OCI-LY1 (cell line): ENCODE measurements around the gene ZSCAN26.

Source experiments
- H2AFZ ChIP-seq: fragments of 200-600 bp; sonication (generic), shearing (Covaris generic); 2 replicates; pipeline ENCODE4 v1.6.0; 2014; ENCODE audit warnings: antibody characterized with exemption, mild to moderate bottlenecking, low read length
- H3F3A ChIP-seq: fragments of 200-600 bp; sonication (generic), shearing (Covaris generic); 2 replicates; pipeline ENCODE4 v1.6.0; 2014; ENCODE audit warnings: mild to moderate bottlenecking, antibody characterized with exemption, low read length, moderate library complexity; ENCODE audit not compliant: insufficient read depth
- H3K27ac ChIP-seq: fragments of 200-600 bp; sonication (generic); 2 replicates; pipeline ENCODE4 v1.5.1; 2014; ENCODE audit warnings: low read length, mixed run types, mild to moderate bottlenecking, low read depth; ENCODE audit not compliant: poor library complexity, severe bottlenecking
- H3K27me3 ChIP-seq: fragments of 200-600 bp; sonication (generic); 2 replicates; pipeline ENCODE4 v1.6.0; 2014; ENCODE audit warnings: antibody characterized with exemption, mild to moderate bottlenecking, low read length, moderate library complexity; ENCODE audit not compliant: insufficient read depth
- H3K36me3 ChIP-seq: fragments of 200-600 bp; sonication (generic); 2 replicates; pipeline ENCODE4 v1.6.1; 2014; ENCODE audit warnings: mild to moderate bottlenecking, antibody characterized with exemption, low read length, moderate library complexity, mixed read lengths; ENCODE audit not compliant: insufficient read depth
- H3K4me1 ChIP-seq: fragments of 200-600 bp; sonication (generic); 2 replicates; pipeline ENCODE4 v1.5.1; 2014; ENCODE audit warnings: mild to moderate bottlenecking, low read length, moderate library complexity; ENCODE audit not compliant: insufficient read depth, severe bottlenecking
- H3K4me2 ChIP-seq: fragments of 200-600 bp; sonication (generic), shearing (Covaris generic); 2 replicates; pipeline ENCODE4 v1.6.1; 2014; ENCODE audit warnings: low read length
- H3K4me3 ChIP-seq: fragments of 200-600 bp; sonication (generic); 2 replicates; pipeline ENCODE4 v1.5.1; 2014; ENCODE audit warnings: low read length, low read depth, mild to moderate bottlenecking, mixed read lengths; ENCODE audit not compliant: poor library complexity, severe bottlenecking
- H3K79me2 ChIP-seq: fragments of 200-600 bp; shearing (Covaris generic); 2 replicates; pipeline ENCODE4 v1.6.1; 2016; ENCODE audit warnings: mixed run types, low read length, mixed read lengths; ENCODE audit not compliant: insufficient read depth
- H3K9ac ChIP-seq: fragments of 200-600 bp; sonication (generic), shearing (Covaris generic); 2 replicates; pipeline ENCODE4 v1.6.1; 2014; ENCODE audit warnings: mild to moderate bottlenecking, low read length, mixed read lengths
- H3K9me2 ChIP-seq: fragments of 200-600 bp; sonication (generic), shearing (Covaris generic); 2 replicates; pipeline ENCODE4 v1.6.1; 2014; ENCODE audit warnings: low read depth, mild to moderate bottlenecking, low read length, mixed read lengths
- H3K9me3 ChIP-seq: fragments of 200-600 bp; shearing (Covaris generic); 2 replicates; pipeline ENCODE4 v1.6.1; 2014; ENCODE audit warnings: low read length, mixed read lengths
- H4K20me1 ChIP-seq: fragments of 200-600 bp; sonication (generic), shearing (Covaris generic); 2 replicates; pipeline ENCODE4 v1.6.0; 2016; ENCODE audit warnings: mild to moderate bottlenecking, low read length; ENCODE audit not compliant: insufficient read depth
- CTCF ChIP-seq: fragments of 200-600 bp; sonication (generic), shearing (Covaris generic); IDR thresholded peaks from 2 replicates; pipeline ENCODE4 v1.5.1; 2017; ENCODE audit warnings: mild to moderate bottlenecking, antibody characterized with exemption, low read length, moderate library complexity, mixed read lengths
- EZH2 ChIP-seq: fragments of 200-600 bp; sonication (generic), shearing (Covaris generic); IDR thresholded peaks from 2 replicates; pipeline ENCODE4 v1.8.0; 2017; ENCODE audit warnings: borderline replicate concordance, mixed run types, mild to moderate bottlenecking, antibody characterized with exemption, low read length, moderate library complexity, mixed read lengths

Gene ZSCAN26

DNA sequence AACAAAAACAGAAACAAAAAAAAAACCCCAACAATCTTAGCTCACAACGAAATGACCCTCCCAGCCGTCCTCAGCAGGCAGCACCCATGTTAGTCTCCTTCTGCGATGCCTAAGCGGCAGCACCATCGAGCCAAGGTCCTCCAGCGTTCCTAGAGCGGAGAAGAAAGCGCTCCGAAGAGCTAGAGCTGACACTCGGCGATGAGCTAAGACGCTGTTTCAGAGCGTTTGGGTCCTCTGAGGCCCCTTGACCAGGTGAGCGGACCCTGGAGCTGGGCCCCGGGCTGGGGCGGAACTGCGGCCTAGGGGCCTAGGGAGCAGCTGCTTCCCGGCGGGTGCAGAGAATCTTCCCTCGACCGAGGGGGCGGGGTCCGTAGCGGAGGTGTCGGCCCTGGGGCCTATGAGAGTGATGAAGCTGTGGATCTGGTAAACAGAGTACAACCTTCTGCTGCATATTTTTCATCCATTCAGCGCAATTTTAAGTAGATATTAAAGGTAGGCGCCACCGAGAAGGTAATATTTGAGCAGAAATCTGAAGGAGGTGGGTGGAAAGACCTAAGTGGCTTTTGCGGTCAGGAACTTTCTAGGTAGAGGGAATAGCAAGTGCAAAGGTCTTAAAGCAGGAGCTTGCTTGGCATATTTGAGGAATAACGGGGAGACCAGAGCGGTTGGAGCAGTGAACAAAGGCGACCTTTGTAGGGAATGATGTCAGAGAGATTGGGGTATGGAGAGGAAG lies at the start of gene ZSCAN26:
TSS of gene ZSCAN26 (plus strand) at position 182 of the 733 bp plus-strand sequence. CDS start 4,777 bp downstream, outside the sequence.
- H3F3A ChIP-seq = no peaks in the 10 kb centered on the region
- 0 out of 2 replicates have a peak, but pooled peaks cover 5% of the 10 kb centered on the region for H3K79me2 ChIP-seq
- H3K9me2 ChIP-seq = no peaks in the 10 kb centered on the region
- H2AFZ ChIP-seq = peak within 1 kb of the TSS; percentile 97
- peaks cover 26% of the 10 kb centered on the region for H3K4me1 ChIP-seq
- no peaks in the 10 kb centered on the region for H3K27me3 ChIP-seq
- H3K36me3 ChIP-seq = peaks cover 3% of the 10 kb centered on the region; the same call in 1 of the 2 replicates
- H4K20me1 ChIP-seq = no peaks in the 10 kb centered on the region
- no peak for TF ChIP-seq CTCF
- TF ChIP-seq EZH2 = no peak
- H3K4me2 ChIP-seq = peak within 1 kb of the TSS; percentile 83
- H3K27ac ChIP-seq = peak within 1 kb of the TSS; percentile 23
- H3K9me3 ChIP-seq = no peaks in the 10 kb centered on the region
- H3K4me3 ChIP-seq = peak within 1 kb of the TSS; percentile 75
- peak within 1 kb of the TSS; percentile 72 for H3K9ac ChIP-seq

GRCh38 chr6:28217890-28218289 lies 49.1 kb upstream of the ZSCAN26 start:
- Histone ChIP-seq H3K36me3 (no peaks in the 10 kb centered on the region), H3K4me1 (peaks cover 24% of the 10 kb centered on the region), H2AFZ (no peak overlapping the region), H3K9me3 (no peaks in the 10 kb centered on the region), H3K4me2 (peak overlapping the region; percentile 75; the same call in 1 of the 2 replicates), H3K79me2 (no peaks in the 10 kb centered on the region), H3K4me3 (peak overlapping the region; percentile 66), H3F3A (no peaks in the 10 kb centered on the region), H3K27me3 (no peaks in the 10 kb centered on the region), H3K9ac (no peak overlapping the region), H3K27ac (no peak overlapping the region), H3K9me2 (no peaks in the 10 kb centered on the region), H4K20me1 (no peaks in the 10 kb centered on the region)
- TF ChIP-seq EZH2 (no peak), CTCF (no peak)

DNA sequence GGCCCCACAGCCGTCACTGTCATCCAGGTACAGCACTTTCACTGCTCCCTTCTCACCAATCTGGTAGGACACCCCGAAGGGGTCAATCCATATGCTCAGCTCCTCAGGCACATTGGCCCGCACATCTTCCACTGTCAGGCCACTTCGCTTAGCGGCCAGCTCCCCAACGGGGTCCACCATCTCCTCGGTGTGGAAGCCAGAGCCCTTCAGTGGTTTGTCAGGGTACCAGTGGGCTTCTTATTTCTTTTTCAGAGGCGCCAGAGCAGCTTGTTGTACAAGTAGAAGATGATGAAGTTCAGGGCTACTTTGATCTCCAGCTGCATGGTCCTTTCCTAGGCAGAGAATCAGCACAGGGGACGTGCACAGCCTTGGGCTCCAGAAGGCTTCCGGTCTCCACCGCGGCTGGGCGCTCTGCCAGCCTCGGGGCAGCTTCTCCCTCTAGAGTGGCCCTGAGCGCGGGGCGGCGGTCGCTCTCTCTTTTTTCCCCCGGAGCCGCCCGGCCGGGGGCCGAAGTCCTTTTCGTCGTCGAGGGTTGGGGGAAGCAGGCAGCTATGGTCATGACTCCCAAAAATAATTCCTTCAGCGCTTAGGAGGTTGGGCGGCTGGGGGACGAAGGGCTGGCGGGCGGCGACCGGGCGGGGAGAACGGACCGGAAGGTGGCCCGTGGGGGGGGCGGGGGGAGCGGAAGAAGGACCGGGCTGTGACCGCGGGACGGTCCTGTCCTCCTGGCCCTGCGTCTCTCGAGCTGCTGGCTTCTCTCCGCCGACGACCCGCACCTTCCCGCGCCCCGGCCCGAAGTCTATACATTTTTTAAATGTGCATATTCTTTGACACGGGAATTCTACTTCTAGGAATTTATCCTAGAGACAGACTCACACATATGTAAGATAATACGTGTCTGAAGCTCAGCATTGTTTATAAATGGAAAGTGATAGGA lies 48.4 kb upstream of the ZSCAN26 start:
- Histone ChIP-seq H3K4me2 (peak overlapping the region; percentile 75), H3K9me3 (no peaks in the 10 kb centered on the region), H3K4me1 (peaks cover 21% of the 10 kb centered on the region), H3F3A (no peaks in the 10 kb centered on the region), H2AFZ (peak overlapping the region; percentile 87; the same call in 1 of the 2 replicates), H3K27ac (no peak overlapping the region), H3K9me2 (no peaks in the 10 kb centered on the region), H3K27me3 (no peaks in the 10 kb centered on the region), H3K36me3 (no peaks in the 10 kb centered on the region), H3K4me3 (peak overlapping the region; percentile 66), H3K9ac (peak overlapping the region; percentile 66), H4K20me1 (no peaks in the 10 kb centered on the region), H3K79me2 (no peaks in the 10 kb centered on the region)
- TF ChIP-seq EZH2 = no peak
- no peak for TF ChIP-seq CTCF
